Uterus (tissue), 2 donors: Measurements from ENCODE around the gene TMEM167A.

ENCODE experiments used
- CTCF ChIP-seq, 4 experiments: fragments of 200-600 bp in 2 of 4; fragments of 450-650 bp in 2 of 4; sonication (generic) in 2 of 4; IDR thresholded peaks; one replicate each; pipeline ENCODE4 v1.5.1; 2016 to 2019; ENCODE audit warnings: antibody characterized with exemption in 4 of 4, mild to moderate bottlenecking in 2 of 4, moderate library complexity in 1 of 4
- POLR2A ChIP-seq, 2 donors: fragments of 450-650 bp; IDR thresholded peaks; one replicate each; pipeline ENCODE4 v1.6.1; 2016; ENCODE audit warnings: antibody characterized with exemption in 2 of 2, mild to moderate bottlenecking in 1 of 2, moderate library complexity in 1 of 2

GRCh38 chr5:83084336-83084735, 7.1 kb upstream of the TMEM167A start:
- TF ChIP-seq CTCF (IDR thresholded peaks at IDR 0.05) (no peak), POLR2A (IDR thresholded peaks at IDR 0.05) (no peak)
